HG03457 (cell line): ENCODE results near the gene CDH23.

ENCODE experiments used
- ATAC-seq: cut with Tn5 transposase; IDR thresholded peaks from one replicate; pipeline ENCODE4 v1.9.1; 2021; ENCODE audit warnings: moderate number of reproducible peaks; ENCODE audit not compliant: unreplicated experiment

CDH23 gene

GRCh38 chr10:71481746-71482410 lies 85.2 kb downstream of the CDH23 start:
- no peak for ATAC-seq

DNA sequence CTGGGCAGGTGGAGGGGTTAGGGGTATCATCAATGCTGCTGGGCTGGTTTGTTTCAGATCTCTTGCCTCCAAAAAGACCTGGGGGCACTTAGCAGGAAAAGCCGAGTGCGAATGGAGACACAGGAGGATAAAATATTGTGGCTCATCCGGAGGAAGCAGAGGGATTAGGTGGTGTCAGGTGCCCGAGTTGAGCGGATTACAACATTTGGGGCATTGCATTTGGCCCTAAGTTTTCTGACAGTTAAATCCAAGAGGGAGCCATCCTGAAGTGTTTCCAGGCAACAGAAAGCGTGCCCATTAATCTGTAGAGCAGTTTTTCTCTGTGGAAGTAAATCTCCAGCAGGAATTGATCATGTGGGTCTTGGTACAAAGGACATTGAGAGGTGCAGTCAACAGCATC lies 85.9 kb downstream of the CDH23 start:
- ATAC-seq: no peak

DNA sequence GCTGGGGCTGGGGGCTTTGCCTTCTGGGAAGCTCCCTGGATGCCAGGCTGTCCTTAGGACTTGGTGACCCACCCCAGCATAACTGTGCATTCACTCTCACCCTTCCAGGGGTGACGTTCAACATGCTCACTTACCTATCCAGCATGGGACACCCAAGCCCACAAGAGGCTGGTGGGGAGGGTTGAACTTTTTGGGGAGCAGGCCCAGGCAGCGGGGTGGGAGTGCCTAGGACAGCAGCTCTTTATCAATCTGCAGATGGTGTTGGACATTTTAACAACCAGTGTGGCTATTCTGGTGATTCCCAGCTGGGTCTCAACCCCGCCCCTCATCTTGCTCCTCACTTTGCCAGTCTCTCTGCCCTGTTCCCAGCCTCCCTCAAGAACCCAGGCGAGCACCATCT lies 86.4 kb downstream of the CDH23 start:
- no peak for ATAC-seq

GRCh38 chr10:71483885-71484751 lies 87.4 kb downstream of the CDH23 start:
- ATAC-seq: no peak

DNA sequence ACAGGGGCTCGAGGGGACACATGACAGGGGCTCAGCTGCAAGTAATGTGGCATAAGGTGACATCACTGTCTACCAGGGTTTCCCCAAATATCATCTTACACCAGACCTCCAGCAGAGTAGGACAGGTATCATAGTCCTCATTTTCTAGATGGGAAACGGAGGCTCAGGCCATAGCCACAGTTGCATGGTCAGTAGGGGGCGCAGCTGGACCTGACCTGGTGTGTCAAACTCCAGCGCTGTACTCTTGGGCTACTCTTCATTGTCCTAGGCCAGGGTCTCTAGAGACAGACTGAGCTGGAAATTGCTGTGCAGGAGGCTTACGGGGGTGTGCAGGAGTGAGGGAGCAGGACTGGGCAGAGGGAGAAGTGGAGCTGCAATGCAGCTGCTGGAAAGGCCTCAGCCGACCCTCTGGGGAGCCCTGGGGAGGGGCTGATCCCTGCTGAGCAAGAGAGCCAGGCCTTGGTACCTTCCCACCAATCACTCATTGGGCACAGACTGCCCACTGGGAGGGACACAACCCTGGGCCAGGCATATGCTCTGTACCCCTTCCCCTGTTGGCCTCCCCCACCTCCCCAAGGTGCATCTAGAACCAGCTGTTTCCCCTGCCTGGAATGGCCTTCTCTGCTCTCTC lies 89.9 kb downstream of the CDH23 start:
- ATAC-seq: no peak

DNA sequence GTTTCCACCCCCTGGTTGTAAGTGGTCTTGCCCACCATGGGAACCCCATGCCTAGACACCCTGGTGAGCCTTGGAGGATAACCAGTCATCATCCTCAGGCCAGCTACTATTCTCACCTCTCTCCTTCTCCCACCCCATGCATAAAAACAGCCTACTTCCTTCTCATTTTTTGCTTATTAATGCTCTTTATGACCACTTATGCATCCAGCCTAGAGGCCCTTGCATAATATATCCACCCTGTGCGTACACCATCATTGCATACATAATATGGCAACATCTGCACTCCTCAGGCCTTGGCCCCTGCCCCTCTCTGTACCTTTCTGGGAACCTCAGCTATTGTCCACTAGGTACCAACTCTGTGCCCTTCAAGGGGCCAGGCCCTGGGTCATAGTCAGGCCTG lies 91.0 kb downstream of the CDH23 start:
- ATAC-seq: no peak

DNA sequence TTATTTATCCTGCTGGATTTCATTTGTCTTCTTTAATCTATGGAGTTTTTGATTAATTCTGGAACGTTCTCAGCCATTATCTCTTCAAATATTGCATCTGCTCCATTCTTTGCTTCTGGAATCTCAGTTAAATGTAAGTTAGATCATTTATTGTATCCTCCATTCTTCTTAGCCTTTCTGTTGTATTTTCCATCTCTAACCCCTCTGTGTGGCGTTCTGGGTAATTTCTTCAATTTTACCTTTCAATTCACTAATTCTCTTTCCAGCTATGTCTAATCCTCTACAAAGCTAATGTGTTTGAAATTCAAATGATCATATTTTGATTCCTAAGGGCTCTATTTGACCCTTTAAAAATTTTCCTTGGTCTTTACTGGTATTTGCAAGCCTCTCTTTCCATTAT lies 92.4 kb downstream of the CDH23 start:
- ATAC-seq: no peak

GRCh38 chr10:71492872-71493271 lies 96.2 kb downstream of the CDH23 start:
- no peak for ATAC-seq

DNA sequence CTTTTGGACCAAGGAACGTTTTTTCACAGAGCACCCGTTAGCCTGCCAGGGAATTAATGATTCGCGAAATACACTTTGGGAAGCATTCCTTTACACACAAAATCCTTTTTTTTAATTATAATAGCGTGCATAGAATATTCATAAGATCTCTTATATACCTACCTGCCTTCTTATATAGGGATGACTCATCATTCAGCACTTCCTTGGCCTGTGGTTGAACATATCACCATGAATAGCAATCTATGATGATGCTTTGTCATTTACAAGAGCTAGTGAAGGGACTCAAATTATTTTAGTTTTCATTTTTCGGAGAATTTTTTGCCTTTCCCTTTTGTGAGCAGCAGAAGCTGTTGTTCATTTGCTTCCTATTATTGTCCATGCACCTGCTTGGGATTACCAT lies 97.0 kb downstream of the CDH23 start:
- no peak for ATAC-seq

DNA sequence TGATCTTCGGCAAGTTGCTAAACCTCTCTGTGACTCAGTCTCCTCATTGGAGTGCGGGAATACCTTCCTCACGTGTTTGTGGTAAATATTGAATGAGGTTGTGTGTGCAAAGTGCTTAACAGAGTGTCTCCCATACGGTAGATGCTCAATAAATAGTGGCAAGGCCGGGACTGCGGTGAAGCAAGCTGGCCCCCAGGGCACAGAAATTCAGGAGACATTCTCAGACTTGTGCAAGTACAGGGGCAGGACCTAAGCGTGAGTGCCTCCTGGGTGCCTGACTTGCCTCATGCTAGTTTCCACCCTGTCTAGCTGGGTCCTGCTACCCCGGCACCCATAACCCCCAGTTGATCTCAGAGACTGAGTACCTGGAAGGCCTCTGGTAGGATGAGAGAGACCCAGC lies 97.8 kb downstream of the CDH23 start:
- ATAC-seq: no peak

DNA sequence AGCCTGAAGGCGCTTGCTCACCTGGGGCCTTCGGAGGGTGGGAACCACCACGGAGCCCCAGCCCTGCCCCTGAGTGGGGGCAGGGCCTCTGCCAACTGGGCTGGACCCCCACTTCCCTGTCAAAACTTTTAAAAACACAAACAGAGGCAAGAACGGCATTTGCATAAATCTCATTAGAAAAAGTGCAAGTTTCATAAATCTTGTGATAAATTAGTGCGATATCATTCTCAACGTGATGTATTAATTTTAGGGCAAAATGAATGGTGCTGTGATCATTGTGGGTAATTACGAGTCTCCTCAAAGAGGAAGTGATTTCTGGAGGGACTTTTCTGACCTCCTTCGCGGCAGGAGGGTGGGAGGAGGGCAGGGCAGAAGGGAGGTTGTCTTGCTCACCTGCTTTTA lies 98.3 kb downstream of the CDH23 start:
- ATAC-seq: no peak

GRCh38 chr10:71496927-71497762 lies 100.4 kb downstream of the CDH23 start:
- ATAC-seq: no peak

GRCh38 chr10:71497763-71498326 lies 101.1 kb downstream of the CDH23 start:
- ATAC-seq: no peak

DNA sequence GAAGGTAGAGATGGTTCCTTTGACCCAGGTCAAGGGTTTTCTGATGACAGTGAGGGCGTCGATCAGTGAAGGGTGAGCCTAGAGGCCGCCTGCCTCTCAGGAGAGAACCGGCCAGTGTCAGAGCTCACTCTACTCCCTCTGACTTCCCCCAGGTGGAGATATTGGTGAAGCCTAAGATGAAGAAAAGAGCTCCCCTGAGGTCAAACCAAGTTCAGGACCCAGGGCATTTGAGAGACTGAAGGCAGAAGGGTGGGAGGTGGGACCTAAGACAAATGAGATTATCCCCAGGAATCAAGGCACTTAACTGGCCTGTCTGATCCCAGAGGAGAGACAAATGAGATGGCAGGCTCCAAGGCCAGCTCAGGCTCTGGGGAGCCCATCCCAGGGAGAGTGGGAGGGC lies 104.7 kb downstream of the CDH23 start:
- no peak for ATAC-seq

GRCh38 chr10:71502190-71502589 lies 105.5 kb downstream of the CDH23 start:
- ATAC-seq: no peak

DNA sequence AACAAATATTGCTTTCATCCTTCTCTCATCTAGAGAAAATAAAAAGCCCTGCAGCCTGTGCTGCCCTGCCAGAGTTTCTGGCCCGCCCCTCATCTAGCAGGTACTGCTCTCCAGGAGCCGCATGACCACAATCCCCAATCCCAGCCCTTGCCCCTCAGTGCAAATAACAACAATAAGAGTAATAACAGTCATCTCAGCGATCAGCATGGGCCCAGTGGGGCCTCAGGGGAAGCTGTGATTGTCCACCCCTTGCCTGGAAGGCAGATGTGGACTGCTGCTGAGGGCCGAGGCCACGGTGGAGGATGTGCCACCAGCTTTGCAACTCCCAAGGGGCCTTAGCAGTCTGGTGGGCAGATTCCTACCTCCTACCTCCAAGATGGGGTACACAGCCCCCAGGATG lies 106.1 kb downstream of the CDH23 start:
- ATAC-seq: no peak

DNA sequence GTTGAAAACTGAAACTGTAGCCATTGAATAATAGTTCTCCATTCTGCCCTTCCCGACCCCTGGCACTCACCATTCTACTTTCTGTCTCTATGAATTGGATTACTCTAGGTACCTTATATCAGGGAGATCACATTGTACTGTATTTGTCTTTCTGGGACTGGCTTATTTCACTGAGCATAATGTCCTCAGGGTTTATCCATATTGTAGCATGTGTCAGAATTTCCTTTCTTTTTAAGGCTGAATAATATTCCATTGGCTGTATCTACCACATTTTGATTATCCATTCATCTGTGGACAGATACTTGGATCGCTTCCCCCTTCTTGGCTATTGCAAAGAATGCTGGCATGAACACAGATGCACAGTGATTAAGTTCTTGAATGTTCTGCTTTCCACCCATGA lies 107.4 kb downstream of the CDH23 start:
- ATAC-seq: no peak

DNA sequence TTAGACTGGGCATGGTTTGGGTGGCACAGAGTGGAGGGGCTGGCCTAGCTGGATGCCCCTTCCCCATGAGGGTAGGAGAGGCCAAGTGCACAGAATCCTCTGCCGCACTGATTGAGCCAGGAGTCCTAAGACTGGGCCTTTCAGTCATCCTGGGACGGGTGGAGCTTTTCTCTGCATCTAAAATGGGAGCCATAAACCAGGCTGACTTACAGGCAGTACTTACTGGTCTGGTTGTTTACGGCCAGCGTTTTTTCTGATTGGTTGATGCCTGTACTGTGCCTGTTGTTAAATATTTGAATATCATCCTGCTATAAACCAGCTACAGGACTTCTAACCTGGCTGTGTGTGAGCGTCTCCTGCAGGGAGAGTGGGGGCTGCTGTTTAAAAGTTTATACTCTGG lies 107.8 kb downstream of the CDH23 start:
- ATAC-seq: no peak

DNA sequence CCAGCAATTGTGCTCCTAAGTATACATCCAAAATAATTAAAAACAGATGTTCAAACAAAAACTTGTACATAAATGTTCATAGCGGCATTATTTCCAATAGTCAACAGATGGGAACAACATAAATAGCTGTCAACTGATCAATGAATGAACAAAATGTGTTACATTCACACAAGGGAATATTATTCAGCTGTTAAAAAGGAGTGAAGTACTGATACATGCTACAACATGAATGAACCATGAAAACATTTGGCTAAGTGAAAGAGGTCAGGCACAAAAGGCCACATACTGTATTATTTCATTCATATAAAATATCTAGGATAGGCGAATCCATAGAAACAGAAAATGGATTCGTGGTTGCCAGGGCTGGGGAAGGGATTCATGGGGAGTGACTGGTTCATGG lies 109.1 kb downstream of the CDH23 start:
- no peak for ATAC-seq

DNA sequence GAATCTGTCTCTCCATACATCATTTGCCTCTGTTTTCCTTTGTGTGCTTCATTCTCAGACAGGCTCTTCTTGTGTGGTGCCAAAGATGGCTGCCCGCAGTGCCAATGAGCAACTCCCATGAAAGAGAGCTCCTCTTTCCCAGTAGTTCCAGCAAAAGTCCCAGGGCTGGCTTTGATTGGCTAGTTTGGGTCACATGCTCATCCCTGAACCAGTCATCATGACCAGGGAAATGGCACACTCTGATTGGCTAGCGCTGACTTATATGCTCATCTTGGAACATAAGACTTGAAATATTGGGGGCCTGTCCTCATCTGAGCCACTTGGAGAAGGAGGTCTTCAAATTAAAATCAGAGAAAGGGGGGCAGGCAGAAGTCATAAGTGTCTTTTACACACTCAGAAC lies 112.7 kb downstream of the CDH23 start:
- no peak for ATAC-seq

- ATAC-seq: no peak
These were observed 114.5 kb downstream of the CDH23 start for GRCh38 chr10:71511206-71511605.
